ENCODE measurements around the gene SHROOM4. TPM values are rescaled to one million over a fixed set of nuclear protein-coding genes. Genes with fewer than 3 reads are reported as not detected.

The SHROOM4 gene
- total and polyA plus RNA-seq, 9 of the 15 experiments (the other 6 are each of a cell fraction or from before 2014, with no cell fraction given), result not detected

GRCh38 chrX:50719614-50720013 lies 94.4 kb downstream of the SHROOM4 start:
- BruUV-seq (replicated peaks), result no TSS peak
- DNase-seq (ENCODE audit: extremely low read depth in 1 of 4, low spot score in 3 of 4) (no peak), FAIRE-seq (no peak), ATAC-seq (no peak)
- H3K9me1 ChIP-seq (ENCODE audit: control insufficient read depth, insufficient read depth, low read length), result no peaks in the 10 kb centered on the region
- no peak overlapping the region for H3K4me3 ChIP-seq
- TF ChIP-seq EP400 (IDR thresholded peaks at IDR 0.05), result no peak
- TF ChIP-seq, protein P1, sequence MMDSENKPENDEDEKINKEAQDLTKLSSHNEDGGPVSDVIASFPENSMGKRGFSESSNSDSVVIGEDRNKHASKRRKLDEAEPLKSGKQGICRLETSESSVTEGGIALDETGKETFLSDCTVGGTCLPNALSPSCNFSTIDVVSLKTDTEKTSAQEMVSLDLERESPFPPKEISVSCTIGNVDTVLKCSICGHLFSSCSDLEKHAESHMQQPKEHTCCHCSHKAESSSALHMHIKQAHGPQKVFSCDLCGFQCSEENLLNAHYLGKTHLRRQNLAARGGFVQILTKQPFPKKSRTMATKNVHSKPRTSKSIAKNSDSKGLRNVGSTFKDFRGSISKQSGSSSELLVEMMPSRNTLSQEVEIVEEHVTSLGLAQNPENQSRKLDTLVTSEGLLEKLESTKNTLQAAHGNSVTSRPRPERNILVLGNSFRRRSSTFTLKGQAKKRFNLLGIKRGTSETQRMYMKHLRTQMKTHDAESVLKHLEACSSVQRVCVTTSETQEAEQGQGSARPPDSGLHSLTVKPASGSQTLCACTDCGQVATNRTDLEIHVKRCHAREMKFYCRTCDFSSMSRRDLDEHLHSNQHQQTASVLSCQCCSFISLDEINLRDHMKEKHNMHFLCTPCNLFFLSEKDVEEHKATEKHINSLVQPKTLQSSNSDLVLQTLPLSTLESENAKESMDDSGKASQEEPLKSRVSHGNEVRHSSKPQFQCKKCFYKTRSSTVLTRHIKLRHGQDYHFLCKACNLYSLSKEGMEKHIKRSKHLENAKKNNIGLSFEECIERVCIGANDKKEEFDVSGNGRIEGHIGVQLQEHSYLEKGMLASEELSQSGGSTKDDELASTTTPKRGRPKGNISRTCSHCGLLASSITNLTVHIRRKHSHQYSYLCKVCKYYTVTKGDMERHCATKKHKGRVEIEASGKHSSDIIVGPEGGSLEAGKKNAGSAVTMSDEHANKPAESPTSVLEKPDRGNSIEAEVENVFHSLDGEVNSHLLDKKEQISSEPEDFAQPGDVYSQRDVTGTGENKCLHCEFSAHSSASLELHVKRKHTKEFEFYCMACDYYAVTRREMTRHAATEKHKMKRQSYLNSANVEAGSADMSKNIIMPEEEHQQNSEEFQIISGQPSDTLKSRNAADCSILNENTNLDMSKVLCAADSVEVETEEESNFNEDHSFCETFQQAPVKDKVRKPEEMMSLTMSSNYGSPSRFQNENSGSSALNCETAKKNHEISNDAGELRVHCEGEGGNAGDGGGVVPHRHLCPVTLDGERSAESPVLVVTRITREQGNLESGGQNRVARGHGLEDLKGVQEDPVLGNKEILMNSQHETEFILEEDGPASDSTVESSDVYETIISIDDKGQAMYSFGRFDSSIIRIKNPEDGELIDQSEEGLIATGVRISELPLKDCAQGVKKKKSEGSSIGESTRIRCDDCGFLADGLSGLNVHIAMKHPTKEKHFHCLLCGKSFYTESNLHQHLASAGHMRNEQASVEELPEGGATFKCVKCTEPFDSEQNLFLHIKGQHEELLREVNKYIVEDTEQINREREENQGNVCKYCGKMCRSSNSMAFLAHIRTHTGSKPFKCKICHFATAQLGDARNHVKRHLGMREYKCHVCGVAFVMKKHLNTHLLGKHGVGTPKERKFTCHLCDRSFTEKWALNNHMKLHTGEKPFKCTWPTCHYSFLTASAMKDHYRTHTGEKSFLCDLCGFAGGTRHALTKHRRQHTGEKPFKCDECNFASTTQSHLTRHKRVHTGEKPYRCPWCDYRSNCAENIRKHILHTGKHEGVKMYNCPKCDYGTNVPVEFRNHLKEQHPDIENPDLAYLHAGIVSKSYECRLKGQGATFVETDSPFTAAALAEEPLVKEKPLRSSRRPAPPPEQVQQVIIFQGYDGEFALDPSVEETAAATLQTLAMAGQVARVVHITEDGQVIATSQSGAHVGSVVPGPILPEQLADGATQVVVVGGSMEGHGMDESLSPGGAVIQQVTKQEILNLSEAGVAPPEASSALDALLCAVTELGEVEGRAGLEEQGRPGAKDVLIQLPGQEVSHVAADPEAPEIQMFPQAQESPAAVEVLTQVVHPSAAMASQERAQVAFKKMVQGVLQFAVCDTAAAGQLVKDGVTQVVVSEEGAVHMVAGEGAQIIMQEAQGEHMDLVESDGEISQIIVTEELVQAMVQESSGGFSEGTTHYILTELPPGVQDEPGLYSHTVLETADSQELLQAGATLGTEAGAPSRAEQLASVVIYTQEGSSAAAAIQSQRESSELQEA (IDR thresholded peaks at IDR 0.05; ENCODE audit: low read depth), result no peak
- TF ChIP-seq ZNF592 (IDR thresholded peaks at IDR 0.05), result no peak
- TF ChIP-seq ZBTB34 (CRISPR knock-in tag; IDR thresholded peaks at IDR 0.05), result no peak
- TF ChIP-seq TSC22D4 (tag; IDR thresholded peaks at IDR 0.05), result no peak
- no peaks in the 10 kb centered on the region for H3K36me3 ChIP-seq (ENCODE audit: control insufficient read depth, insufficient read depth, low read length)
- WGBS (ENCODE audit: insufficient coverage, low coverage, missing lambda C conversion rate), result 0% methylated on average over 2 of the region's 2 CpGs
- H3K4me1 ChIP-seq (replicated peaks in 1 of 2; ENCODE audit: control insufficient read depth in 2 of 2, insufficient read depth in 2 of 2, low read length in 2 of 2), result no peaks in the 10 kb centered on the region
- H3K4me2 ChIP-seq (ENCODE audit: insufficient read depth, low read length), result no peak overlapping the region
- H3K9me3 ChIP-seq (replicated peaks; ENCODE audit: control insufficient read depth, insufficient read depth, low read depth, low read length), result no peaks in the 10 kb centered on the region
- no peaks in the 10 kb centered on the region for H3K27me3 ChIP-seq (ENCODE audit: control insufficient read depth in 2 of 2, insufficient read depth in 2 of 2, low read length in 2 of 2)
- intact Hi-C loops (cut with micrococcal nuclease) (no loop called here), in situ Hi-C loops (cut with MboI) (no loop called here)
- H2AFZ ChIP-seq (ENCODE audit: low read depth, low read length), result no peak overlapping the region
- H4K20me1 ChIP-seq (replicated peaks; ENCODE audit: control insufficient read depth, insufficient read depth, low read length), result no peaks in the 10 kb centered on the region
- no peak overlapping the region for H3K9ac ChIP-seq (ENCODE audit: insufficient read depth in 1 of 2, low read depth in 2 of 2, low read length in 2 of 2)
- ChIA-PET POLR2A (no interaction called here), CTCF (ENCODE audit: low intra/inter-chr PET ratio) (no interaction called here)
- no peaks in the 10 kb centered on the region for H3K79me2 ChIP-seq (ENCODE audit: control insufficient read depth, insufficient read depth, low read length)
- no peak overlapping the region for H3K27ac ChIP-seq (ENCODE audit: extremely low read depth, low read depth, low read length)

Measured in K562 (cell line).